NT2/D1 (cell line): Measurements from ENCODE around the gene KRT4.

Experiments used
- SUZ12 ChIP-seq: IDR thresholded peaks from 2 replicates; pipeline ENCODE4 v1.6.1; 2011; ENCODE audit not compliant: insufficient read length, insufficient read depth; ENCODE audit errors: extremely low read depth
- YY1 ChIP-seq: IDR thresholded peaks from 2 replicates; pipeline ENCODE4 v1.6.1; 2011; ENCODE audit not compliant: insufficient read length, insufficient read depth
- ZNF274 ChIP-seq: IDR thresholded peaks from 2 replicates; pipeline ENCODE4 v1.6.1; 2011; ENCODE audit warnings: mild to moderate bottlenecking, low read depth, low read length

DNA sequence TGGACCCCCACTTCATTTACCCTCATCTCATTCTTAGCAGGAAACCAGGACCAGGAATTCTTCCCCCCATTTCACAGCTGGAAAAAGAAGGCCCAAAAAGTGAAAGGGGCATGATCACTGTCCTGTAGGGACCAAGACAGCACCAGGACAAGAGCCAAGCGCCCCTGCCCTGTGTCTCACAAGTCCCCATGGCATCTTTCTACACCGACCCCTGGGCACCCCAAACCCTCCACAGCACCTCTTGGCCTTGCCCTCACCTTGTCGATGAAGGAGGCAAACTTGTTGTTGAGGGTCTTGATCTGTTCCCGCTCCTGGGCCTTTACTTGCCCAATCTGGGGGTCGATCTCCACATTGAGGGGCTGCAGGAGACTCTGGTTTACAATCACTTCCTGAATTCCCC, 37.5 kb downstream of the KRT4 start:
- TF ChIP-seq YY1 (no peak), ZNF274 (no peak), SUZ12 (no peak)
